Ascending aorta (tissue), 2 donors: ENCODE results near the gene FBXW4. TPM values are rescaled to one million over a fixed set of nuclear protein-coding genes. Genes with fewer than 3 reads are reported as not detected.

Source experiments
- DNase-seq, 2 donors: peaks; one replicate each; pipeline ENCODE4 v3.0.0-alpha.2; 2019; ENCODE audit warnings: low spot score in 2 of 2
- H3K27ac ChIP-seq, 2 donors: fragments of 200-600 bp; sonication (generic); one replicate each; pipeline ENCODE4 v1.5.1; 2016 to 2017; ENCODE audit warnings: mild to moderate bottlenecking in 1 of 2
- H3K27me3 ChIP-seq: fragments of 200-600 bp; sonication (generic); one replicate; pipeline ENCODE4 v1.5.1; 2017
- H3K36me3 ChIP-seq, 2 donors: fragments of 200-600 bp; sonication (generic); one replicate each; pipeline ENCODE4 v1.5.1; 2016
- H3K4me1 ChIP-seq, 2 donors: fragments of 200-600 bp; sonication (generic); one replicate each; pipeline ENCODE4 v1.5.1; 2016 to 2017; ENCODE audit warnings: mild to moderate bottlenecking in 1 of 2
- H3K4me3 ChIP-seq, 2 donors: fragments of 200-600 bp; sonication (generic); one replicate each; pipeline ENCODE4 v1.5.1; 2016 to 2017; ENCODE audit warnings: mild to moderate bottlenecking in 1 of 2
- H3K9me3 ChIP-seq, 2 donors: fragments of 200-600 bp; sonication (generic); one replicate each; pipeline ENCODE4 v1.5.1; 2016
- CTCF ChIP-seq, 3 experiments: fragments of 200-600 bp in 2 of 3; fragments of 450-650 bp in 1 of 3; sonication (generic) in 2 of 3; IDR thresholded peaks; one replicate each; pipeline ENCODE4 v1.5.1; 2016 to 2019; ENCODE audit warnings: antibody characterized with exemption in 3 of 3, mild to moderate bottlenecking in 1 of 3, moderate library complexity in 1 of 3
- intact Hi-C: fragments of 100-400 bp; cut with DNase I; formaldehyde crosslinking; loops from one replicate; pipeline ENCODE4 v1.15.1; 2023
- total RNA-seq: library from RNA; depleted of rRNA; stranded (reverse); fragments of >200 nt; gene quantifications from one replicate; pipeline ENCODE4 v1.1.0, GENCODE V29; 2016

Gene FBXW4
- total RNA-seq, 1 donor from 2014 or later, result 21.3 TPM

DNA sequence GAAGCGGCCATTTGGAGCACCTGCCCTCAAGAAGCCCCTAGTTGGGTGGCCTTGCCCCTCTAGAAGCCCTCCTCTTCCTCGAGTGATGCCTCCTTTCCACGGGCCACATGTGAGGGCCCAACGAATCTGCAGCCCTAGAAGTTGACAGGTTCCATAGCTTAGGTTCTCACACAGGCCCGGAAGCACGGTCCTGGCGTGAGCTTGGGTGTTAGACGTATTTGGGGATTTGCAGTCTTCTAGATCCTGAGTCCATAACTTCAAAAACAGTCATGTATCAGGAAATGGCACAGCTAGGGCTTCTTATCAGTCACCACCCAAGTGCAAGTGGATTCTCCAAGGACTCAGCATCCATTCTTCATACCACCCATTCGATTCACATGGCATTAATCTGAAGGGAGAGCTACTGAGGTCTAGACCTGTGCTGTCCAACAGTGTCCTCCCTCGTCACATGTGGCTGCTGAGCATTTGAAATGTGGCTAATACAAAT, 477 bp upstream of the FBXW4 start:
- H3K27ac ChIP-seq, result peak overlapping the region; percentile 97 to 99
- H3K9me3 ChIP-seq, result no peaks in the 10 kb centered on the region

GRCh38 chr10:101693978-101694673, 844 bp downstream of the FBXW4 start:
- Histone ChIP-seq H3K27ac (peak overlapping the region; percentile 97 to 99), H3K27me3 (no peaks in the 10 kb centered on the region), H3K36me3 (no peaks in the 10 kb centered on the region), H3K9me3 (no peaks in the 10 kb centered on the region), H3K4me1 (peaks cover 13 to 20% of the 10 kb centered on the region in 2 donors), H3K4me3 (peak overlapping the region; percentile 79 to 94)
- peak in 1 of 2 donors; percentile 77 for DNase-seq
- intact Hi-C loops, result no loop called here
- TF ChIP-seq CTCF (IDR thresholded peaks at IDR 0.05), result no peak

More for the DNA sequence above, 477 bp upstream of the FBXW4 start:
- Histone ChIP-seq H3K4me1 (peaks cover 13 to 20% of the 10 kb centered on the region in 2 donors), H3K36me3 (no peaks in the 10 kb centered on the region), H3K4me3 (peak overlapping the region; percentile 79 to 94), H3K27me3 (no peaks in the 10 kb centered on the region)
- intact Hi-C loops, result no loop called here
- no peak for TF ChIP-seq CTCF (IDR thresholded peaks at IDR 0.05)
- DNase-seq, result no peak

- peak in 1 of 2 donors; percentile 63 for DNase-seq
- Histone ChIP-seq H3K27ac (peak overlapping the region; percentile 97 to 99), H3K4me1 (peaks cover 13 to 20% of the 10 kb centered on the region in 2 donors), H3K9me3 (no peaks in the 10 kb centered on the region), H3K27me3 (no peaks in the 10 kb centered on the region), H3K4me3 (peak overlapping the region; percentile 79 to 94), H3K36me3 (no peaks in the 10 kb centered on the region)
- intact Hi-C loops, result no loop called here
- no peak for TF ChIP-seq CTCF (IDR thresholded peaks at IDR 0.05)
Measured at GRCh38 chr10:101693651-101693977, 1.4 kb downstream of the FBXW4 start.

DNA sequence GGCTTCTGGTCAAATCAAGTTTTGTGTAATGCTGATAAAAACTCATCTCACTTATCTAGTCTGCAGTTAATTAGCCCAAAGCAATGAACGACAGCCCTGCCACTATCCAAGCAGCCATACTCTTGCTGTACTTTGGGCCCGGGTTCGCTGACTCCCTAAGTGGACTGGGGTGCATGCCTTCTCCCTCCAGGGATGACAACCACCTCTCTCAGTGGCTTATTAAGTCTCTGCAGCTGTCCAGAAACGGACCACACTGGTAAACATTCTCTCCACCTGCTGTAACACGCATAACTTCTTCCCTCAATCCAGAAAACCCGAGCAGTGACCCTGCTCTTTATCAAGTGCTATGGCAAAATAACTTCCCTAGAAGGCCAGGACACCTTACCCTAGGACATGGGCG, 3.9 kb downstream of the FBXW4 start:
- DNase-seq, result no peak
- no peaks in the 10 kb centered on the region for H3K9me3 ChIP-seq
- TF ChIP-seq CTCF (IDR thresholded peaks at IDR 0.05), result no peak
- H3K36me3 ChIP-seq, result no peaks in the 10 kb centered on the region
- H3K27me3 ChIP-seq, result no peaks in the 10 kb centered on the region
- no peak overlapping the region for H3K4me3 ChIP-seq
- H3K4me1 ChIP-seq, result peaks cover 13 to 20% of the 10 kb centered on the region in 2 donors
- no peak overlapping the region for H3K27ac ChIP-seq
- intact Hi-C loops, result no loop called here

DNA sequence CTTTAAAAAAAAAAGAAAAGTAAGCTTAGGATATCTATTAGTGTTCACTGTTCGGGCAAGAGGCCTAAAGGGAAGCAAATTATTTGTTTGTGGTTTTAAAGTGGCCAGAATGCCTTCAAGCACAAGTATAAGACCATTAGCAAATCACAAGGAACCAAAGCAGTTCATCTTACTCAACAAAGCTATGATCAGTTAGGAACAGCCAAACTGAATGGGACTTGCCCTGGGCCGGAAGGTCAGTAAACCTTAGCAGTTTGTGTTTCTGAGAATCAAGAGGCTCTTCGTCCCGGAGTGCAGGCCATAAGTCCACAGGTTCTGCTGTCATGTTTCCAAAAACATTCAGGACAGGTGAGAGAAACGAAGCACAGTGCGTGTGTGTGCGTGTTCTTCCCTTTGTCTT, 4.5 kb downstream of the FBXW4 start:
- DNase-seq, result no peak
- intact Hi-C loops, result no loop called here
- Histone ChIP-seq H3K4me3 (no peak overlapping the region), H3K4me1 (peaks cover 13 to 18% of the 10 kb centered on the region in 2 donors), H3K9me3 (no peaks in the 10 kb centered on the region), H3K36me3 (no peaks in the 10 kb centered on the region), H3K27me3 (no peaks in the 10 kb centered on the region), H3K27ac (no peak overlapping the region)
- no peak for TF ChIP-seq CTCF (IDR thresholded peaks at IDR 0.05)
